Hepatocyte (in vitro differentiated cells): Measurements from ENCODE around the gene CORO7.

Source experiments
- EZH2phosphoT487 ChIP-seq: fragments of 200-600 bp; sonication (generic); IDR thresholded peaks from one replicate; pipeline ENCODE4 v1.6.1; 2018; ENCODE audit warnings: antibody characterized with exemption, mild to moderate bottlenecking, low read depth, moderate library complexity; ENCODE audit not compliant: unreplicated experiment, severe bottlenecking
- TF ChIP-seq, protein P1 (sequence below): fragments of 200-600 bp; sonication (generic); IDR thresholded peaks from 2 replicates; pipeline ENCODE4 v1.5.1; 2016; ENCODE audit warnings: antibody characterized with exemption, mild to moderate bottlenecking; ENCODE audit not compliant: poor library complexity

DNA sequence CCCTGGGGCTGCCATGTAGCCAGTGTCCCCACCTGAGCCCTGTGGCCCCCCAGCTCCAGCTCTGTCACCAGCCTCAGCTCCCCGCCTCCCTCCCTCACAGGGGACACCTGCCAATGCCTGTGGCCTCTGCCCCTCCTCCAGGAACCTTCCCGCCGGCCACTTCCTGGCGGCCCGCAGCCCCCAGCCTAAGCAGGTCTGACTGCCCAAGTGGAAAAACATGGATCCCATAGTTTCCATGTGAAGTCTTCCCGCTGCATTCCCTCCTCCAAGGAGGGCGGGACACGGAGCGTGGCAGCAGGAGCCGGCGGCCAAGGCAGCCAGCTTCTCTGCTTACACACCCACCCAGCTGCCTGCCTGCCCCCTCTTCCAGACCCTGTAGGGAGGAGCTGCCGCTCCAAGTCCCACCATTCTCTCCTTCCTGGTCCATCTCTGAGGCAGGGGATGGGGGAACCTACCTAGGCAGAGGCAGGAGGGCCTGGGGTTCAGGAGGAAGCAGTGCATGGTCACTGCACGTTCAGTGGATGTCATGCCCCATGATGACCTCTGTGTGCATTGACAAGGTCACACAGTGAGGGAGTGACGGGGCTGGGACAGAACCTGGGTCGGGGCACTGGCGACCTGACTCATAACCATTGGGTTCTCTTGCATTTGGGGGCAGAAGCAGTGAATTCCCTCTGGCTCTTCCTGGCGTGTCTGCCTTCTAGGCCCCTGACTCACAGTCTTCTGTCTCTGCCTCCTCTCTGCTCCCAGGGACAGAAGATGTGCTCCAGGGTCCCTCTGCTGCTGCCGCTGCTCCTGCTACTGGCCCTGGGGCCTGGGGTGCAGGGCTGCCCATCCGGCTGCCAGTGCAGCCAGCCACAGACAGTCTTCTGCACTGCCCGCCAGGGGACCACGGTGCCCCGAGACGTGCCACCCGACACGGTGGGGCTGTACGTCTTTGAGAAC, 36.0 kb downstream of the CORO7 start:
- TF ChIP-seq, protein P1, sequence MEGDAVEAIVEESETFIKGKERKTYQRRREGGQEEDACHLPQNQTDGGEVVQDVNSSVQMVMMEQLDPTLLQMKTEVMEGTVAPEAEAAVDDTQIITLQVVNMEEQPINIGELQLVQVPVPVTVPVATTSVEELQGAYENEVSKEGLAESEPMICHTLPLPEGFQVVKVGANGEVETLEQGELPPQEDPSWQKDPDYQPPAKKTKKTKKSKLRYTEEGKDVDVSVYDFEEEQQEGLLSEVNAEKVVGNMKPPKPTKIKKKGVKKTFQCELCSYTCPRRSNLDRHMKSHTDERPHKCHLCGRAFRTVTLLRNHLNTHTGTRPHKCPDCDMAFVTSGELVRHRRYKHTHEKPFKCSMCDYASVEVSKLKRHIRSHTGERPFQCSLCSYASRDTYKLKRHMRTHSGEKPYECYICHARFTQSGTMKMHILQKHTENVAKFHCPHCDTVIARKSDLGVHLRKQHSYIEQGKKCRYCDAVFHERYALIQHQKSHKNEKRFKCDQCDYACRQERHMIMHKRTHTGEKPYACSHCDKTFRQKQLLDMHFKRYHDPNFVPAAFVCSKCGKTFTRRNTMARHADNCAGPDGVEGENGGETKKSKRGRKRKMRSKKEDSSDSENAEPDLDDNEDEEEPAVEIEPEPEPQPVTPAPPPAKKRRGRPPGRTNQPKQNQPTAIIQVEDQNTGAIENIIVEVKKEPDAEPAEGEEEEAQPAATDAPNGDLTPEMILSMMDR: no peak
- TF ChIP-seq EZH2phosphoT487: no peak
